ENCODE measurements around the gene NOXA1. TPM values are rescaled to one million over a fixed set of nuclear protein-coding genes. Genes with fewer than 3 reads are reported as not detected.

Gene NOXA1
- total and polyA plus RNA-seq, 2 donors (not counting 1 experiment from before 2014, with no cell fraction given), result 0.08 to 0.66 TPM

DNA sequence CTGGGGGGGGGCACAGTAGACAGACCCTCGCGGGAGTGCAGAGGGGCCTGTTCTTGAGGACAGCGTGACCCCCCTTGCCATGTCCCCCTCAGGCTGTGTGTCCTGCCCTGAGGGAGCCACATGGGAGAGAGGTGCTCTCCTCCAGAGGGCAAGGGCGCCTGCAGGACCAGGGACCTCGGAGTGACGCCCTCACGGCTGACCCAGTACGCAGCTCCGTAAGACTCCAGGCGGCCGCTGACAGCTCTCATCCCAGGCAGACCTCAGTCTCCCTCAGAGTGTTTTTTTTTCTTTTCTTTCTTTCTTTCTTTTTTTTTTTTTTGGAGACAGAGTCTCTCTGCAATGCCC, 27.6 kb upstream of the NOXA1 start:
- Histone ChIP-seq H3K36me3 (ENCODE audit: control insufficient read depth, insufficient read depth, low read length) (no peaks in the 10 kb centered on the region), H3K9ac (ENCODE audit: insufficient read depth, low read length) (no peak overlapping the region), H3K79me2 (ENCODE audit: control insufficient read depth, insufficient read depth, low read length) (no peaks in the 10 kb centered on the region), H3K27me3 (ENCODE audit: control insufficient read depth, insufficient read depth, low read length) (no peaks in the 10 kb centered on the region), H3K27ac (ENCODE audit: insufficient read depth, low read length) (no peak overlapping the region), H2AFZ (ENCODE audit: low read length) (no peak overlapping the region), H3K9me3 (ENCODE audit: control insufficient read depth, insufficient read depth, low read depth, low read length) (no peaks in the 10 kb centered on the region), H4K20me1 (ENCODE audit: control insufficient read depth, extremely low read depth, insufficient read depth, low read length) (no peaks in the 10 kb centered on the region), H3K4me1 (ENCODE audit: control insufficient read depth, extremely low read depth, insufficient read depth, low read length) (no peaks in the 10 kb centered on the region), H3K4me3 (replicated peaks in 1 of 4; ENCODE audit: control extremely low read depth in 1 of 4, insufficient read depth in 1 of 4, low read depth in 3 of 4, low read length in 4 of 4) (no peak overlapping the region), H3K4me2 (ENCODE audit: extremely low read depth, insufficient read depth, low read length) (no peak overlapping the region)
- DNase-seq (ENCODE audit: low read depth in 2 of 2), result no peak
- TF ChIP-seq CTCF (conservative IDR thresholded peaks at IDR 0.05 in 1 of 2, IDR thresholded peaks at IDR 0.05 in 1 of 2; ENCODE audit: low read depth in 1 of 2, low read length in 2 of 2) (no peak), EZH2 (IDR thresholded peaks at IDR 0.05; ENCODE audit: low read length, missing control alignments) (no peak)

DNA sequence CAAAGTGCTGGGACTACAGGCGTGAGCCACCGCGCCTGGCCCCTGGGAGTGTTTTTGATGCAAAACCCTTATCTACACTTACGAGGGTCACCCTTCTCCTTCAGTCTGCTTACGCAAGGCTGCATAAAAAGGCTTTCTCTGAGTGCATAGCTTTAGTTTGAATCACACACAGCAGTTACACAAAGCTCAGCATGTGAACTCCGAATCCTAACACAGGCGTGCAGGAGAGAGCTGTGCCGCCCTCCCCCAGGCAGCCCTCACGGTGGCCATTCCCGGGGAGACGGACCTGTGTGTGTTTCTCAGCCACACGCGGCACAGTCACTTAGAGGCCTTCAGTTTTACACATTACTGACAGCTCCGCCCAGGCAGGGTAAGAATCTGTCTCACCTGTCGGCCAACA, 27.0 kb upstream of the NOXA1 start:
- H3K27me3 ChIP-seq (ENCODE audit: control insufficient read depth, insufficient read depth, low read length), result no peaks in the 10 kb centered on the region
- TF ChIP-seq EZH2 (IDR thresholded peaks at IDR 0.05; ENCODE audit: low read length, missing control alignments), result no peak
- no peak for TF ChIP-seq CTCF (conservative IDR thresholded peaks at IDR 0.05 in 1 of 2, IDR thresholded peaks at IDR 0.05 in 1 of 2; ENCODE audit: low read depth in 1 of 2, low read length in 2 of 2)
- no peaks in the 10 kb centered on the region for H3K36me3 ChIP-seq (ENCODE audit: control insufficient read depth, insufficient read depth, low read length)
- H3K9me3 ChIP-seq (ENCODE audit: control insufficient read depth, insufficient read depth, low read depth, low read length), result no peaks in the 10 kb centered on the region
- H4K20me1 ChIP-seq (ENCODE audit: control insufficient read depth, extremely low read depth, insufficient read depth, low read length), result no peaks in the 10 kb centered on the region
- H3K4me2 ChIP-seq (ENCODE audit: extremely low read depth, insufficient read depth, low read length), result no peak overlapping the region
- H3K4me1 ChIP-seq (ENCODE audit: control insufficient read depth, extremely low read depth, insufficient read depth, low read length), result no peaks in the 10 kb centered on the region
- no peaks in the 10 kb centered on the region for H3K79me2 ChIP-seq (ENCODE audit: control insufficient read depth, insufficient read depth, low read length)
- H3K27ac ChIP-seq (ENCODE audit: insufficient read depth, low read length), result no peak overlapping the region
- no peak overlapping the region for H3K9ac ChIP-seq (ENCODE audit: insufficient read depth, low read length)
- no peak overlapping the region for H2AFZ ChIP-seq (ENCODE audit: low read length)
- DNase-seq (ENCODE audit: low read depth in 2 of 2), result peak; percentile 83 to 95
- no peak overlapping the region for H3K4me3 ChIP-seq (replicated peaks in 1 of 4; ENCODE audit: control extremely low read depth in 1 of 4, insufficient read depth in 1 of 4, low read depth in 3 of 4, low read length in 4 of 4)

DNA sequence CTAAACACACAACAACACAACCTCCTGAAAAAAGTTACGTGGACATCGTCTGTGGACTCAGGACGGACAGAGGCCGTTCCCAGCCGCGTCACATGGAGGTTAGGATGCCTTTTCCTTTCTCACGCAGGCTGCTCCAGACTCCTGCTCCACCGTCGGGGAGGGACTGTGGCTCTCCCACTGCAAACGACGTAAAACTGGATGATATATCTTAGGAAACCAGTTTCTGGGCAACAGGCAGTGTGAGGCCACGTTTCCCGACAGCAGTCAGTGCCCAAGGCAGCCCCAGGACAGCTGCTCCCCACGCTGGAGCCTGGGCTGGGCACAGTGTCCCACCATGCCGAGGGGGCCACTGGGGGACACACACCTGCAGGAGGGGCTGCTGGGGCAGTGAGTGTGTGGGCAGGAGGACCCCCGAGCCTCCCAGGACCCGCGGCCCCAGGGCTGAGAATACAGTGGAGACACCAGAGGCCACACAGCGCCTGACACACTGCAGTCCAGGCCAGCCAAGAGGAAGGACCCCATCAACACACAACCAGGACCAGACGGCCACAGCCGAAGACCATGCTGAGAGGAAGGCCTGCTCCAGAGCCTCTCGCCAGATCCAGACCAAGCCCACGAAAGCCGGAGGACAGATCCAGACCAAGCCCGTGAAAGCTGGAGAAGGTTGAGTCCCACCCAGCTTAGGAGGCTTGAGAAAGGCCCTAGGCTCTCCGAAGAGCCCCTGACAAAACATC, 26.4 kb upstream of the NOXA1 start:
- DNase-seq (ENCODE audit: low read depth in 2 of 2), result no peak
- Histone ChIP-seq H3K4me1 (ENCODE audit: control insufficient read depth, extremely low read depth, insufficient read depth, low read length) (no peaks in the 10 kb centered on the region), H3K9me3 (ENCODE audit: control insufficient read depth, insufficient read depth, low read depth, low read length) (no peaks in the 10 kb centered on the region), H3K27me3 (ENCODE audit: control insufficient read depth, insufficient read depth, low read length) (no peaks in the 10 kb centered on the region), H3K36me3 (ENCODE audit: control insufficient read depth, insufficient read depth, low read length) (no peaks in the 10 kb centered on the region), H3K79me2 (ENCODE audit: control insufficient read depth, insufficient read depth, low read length) (no peaks in the 10 kb centered on the region), H3K9ac (ENCODE audit: insufficient read depth, low read length) (no peak overlapping the region), H3K27ac (ENCODE audit: insufficient read depth, low read length) (no peak overlapping the region), H4K20me1 (ENCODE audit: control insufficient read depth, extremely low read depth, insufficient read depth, low read length) (no peaks in the 10 kb centered on the region), H3K4me3 (replicated peaks in 1 of 4; ENCODE audit: control extremely low read depth in 1 of 4, insufficient read depth in 1 of 4, low read depth in 3 of 4, low read length in 4 of 4) (no peak overlapping the region), H2AFZ (ENCODE audit: low read length) (no peak overlapping the region), H3K4me2 (ENCODE audit: extremely low read depth, insufficient read depth, low read length) (no peak overlapping the region)
- TF ChIP-seq EZH2 (IDR thresholded peaks at IDR 0.05; ENCODE audit: low read length, missing control alignments) (no peak), CTCF (conservative IDR thresholded peaks at IDR 0.05 in 1 of 2, IDR thresholded peaks at IDR 0.05 in 1 of 2; ENCODE audit: low read depth in 1 of 2, low read length in 2 of 2) (no peak)

Data from fibroblast of lung (primary cell).